ENCODE measurements around the gene RFX1.

Gene RFX1

DNA sequence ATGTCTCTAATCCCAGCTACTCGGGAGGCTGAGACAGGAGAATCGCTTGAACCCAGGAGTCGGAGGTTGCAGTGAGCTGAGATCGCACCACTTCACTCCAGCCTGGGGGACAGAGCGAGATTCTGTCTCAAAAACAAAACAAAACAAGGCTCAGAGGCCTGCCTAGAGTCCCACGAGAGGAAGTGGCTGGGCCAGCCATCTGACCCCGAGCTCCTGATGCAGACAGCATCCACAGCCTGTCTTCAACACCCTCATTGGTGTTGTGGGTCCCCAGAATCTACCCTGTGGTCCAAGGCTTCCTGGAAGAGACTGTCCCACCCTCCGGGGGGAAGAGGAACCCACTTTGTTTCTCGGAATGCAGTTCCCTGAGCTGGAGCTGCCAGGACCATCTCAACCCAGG, 24.7 kb downstream of the RFX1 start:
- TF ChIP-seq POLR2AphosphoS5 (IDR thresholded peaks at IDR 0.05; ENCODE audit: low read depth, low read length) = no peak
- TF ChIP-seq, protein P1, sequence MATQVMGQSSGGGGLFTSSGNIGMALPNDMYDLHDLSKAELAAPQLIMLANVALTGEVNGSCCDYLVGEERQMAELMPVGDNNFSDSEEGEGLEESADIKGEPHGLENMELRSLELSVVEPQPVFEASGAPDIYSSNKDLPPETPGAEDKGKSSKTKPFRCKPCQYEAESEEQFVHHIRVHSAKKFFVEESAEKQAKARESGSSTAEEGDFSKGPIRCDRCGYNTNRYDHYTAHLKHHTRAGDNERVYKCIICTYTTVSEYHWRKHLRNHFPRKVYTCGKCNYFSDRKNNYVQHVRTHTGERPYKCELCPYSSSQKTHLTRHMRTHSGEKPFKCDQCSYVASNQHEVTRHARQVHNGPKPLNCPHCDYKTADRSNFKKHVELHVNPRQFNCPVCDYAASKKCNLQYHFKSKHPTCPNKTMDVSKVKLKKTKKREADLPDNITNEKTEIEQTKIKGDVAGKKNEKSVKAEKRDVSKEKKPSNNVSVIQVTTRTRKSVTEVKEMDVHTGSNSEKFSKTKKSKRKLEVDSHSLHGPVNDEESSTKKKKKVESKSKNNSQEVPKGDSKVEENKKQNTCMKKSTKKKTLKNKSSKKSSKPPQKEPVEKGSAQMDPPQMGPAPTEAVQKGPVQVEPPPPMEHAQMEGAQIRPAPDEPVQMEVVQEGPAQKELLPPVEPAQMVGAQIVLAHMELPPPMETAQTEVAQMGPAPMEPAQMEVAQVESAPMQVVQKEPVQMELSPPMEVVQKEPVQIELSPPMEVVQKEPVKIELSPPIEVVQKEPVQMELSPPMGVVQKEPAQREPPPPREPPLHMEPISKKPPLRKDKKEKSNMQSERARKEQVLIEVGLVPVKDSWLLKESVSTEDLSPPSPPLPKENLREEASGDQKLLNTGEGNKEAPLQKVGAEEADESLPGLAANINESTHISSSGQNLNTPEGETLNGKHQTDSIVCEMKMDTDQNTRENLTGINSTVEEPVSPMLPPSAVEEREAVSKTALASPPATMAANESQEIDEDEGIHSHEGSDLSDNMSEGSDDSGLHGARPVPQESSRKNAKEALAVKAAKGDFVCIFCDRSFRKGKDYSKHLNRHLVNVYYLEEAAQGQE (IDR thresholded peaks at IDR 0.05; ENCODE audit: insufficient read depth in 1 of 2, low read depth in 2 of 2, low read length in 2 of 2) = no peak
- no peak for TF ChIP-seq SIN3A (IDR thresholded peaks at IDR 0.05; ENCODE audit: borderline replicate concordance, insufficient read depth, low read length)
- no peak for TF ChIP-seq FOXP2 (optimal IDR thresholded peaks at IDR 0.05; ENCODE audit: borderline replicate concordance, extremely low read depth, extremely low read length, insufficient read depth)
- TF ChIP-seq TAF1 (IDR thresholded peaks at IDR 0.05; ENCODE audit: borderline replicate concordance, insufficient read depth, low read length) = no peak

DNA sequence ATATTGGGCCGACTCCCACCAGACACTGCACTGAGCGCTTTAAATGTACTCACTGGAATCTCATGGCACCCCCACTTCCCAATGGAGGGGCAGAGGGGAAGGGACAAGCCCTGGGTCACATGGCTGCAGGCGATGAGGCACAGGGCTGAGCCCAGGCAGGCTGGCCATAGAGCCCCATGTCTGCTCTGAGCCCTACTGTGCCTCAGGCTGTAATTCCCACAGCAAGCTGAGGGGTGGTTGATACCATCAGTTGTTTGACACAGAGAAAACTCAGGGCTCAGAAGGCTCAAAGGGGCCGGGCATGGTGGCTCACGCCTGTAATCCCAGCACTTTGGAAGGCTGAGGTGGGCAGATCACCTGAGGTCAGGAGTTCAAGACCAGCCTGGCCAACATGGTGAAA, 25.1 kb downstream of the RFX1 start:
- TF ChIP-seq SIN3A (IDR thresholded peaks at IDR 0.05; ENCODE audit: borderline replicate concordance, insufficient read depth, low read length) (no peak), POLR2AphosphoS5 (IDR thresholded peaks at IDR 0.05; ENCODE audit: low read depth, low read length) (no peak), TAF1 (IDR thresholded peaks at IDR 0.05; ENCODE audit: borderline replicate concordance, insufficient read depth, low read length) (no peak), FOXP2 (optimal IDR thresholded peaks at IDR 0.05; ENCODE audit: borderline replicate concordance, extremely low read depth, extremely low read length, insufficient read depth) (no peak)
- TF ChIP-seq, protein P1 (IDR thresholded peaks at IDR 0.05; ENCODE audit: insufficient read depth in 1 of 2, low read depth in 2 of 2, low read length in 2 of 2) = no peak

DNA sequence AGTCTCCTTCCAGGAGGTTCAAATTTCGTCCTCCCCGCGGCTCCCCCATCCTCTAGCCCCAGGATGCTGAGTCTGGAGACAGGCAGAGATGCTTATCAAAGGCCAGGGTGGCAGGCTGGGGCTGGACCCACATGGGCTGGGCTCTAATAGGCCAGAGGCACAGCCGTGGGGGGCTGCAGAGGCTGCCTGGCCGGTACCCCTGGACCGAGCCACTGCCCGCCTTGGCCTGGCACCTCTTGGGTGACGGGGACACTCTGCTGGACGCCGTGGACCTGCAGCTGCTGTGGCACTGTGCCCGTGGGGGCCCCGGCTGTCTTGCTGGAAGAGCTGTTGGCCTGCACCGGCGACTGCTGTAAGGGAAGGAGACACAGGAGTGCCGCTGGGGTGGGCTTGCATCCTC, 25.8 kb downstream of the RFX1 start:
- TF ChIP-seq SIN3A (IDR thresholded peaks at IDR 0.05; ENCODE audit: borderline replicate concordance, insufficient read depth, low read length) = no peak
- TF ChIP-seq, protein P1 (IDR thresholded peaks at IDR 0.05; ENCODE audit: insufficient read depth in 1 of 2, low read depth in 2 of 2, low read length in 2 of 2) = no peak
- TF ChIP-seq TAF1 (IDR thresholded peaks at IDR 0.05; ENCODE audit: borderline replicate concordance, insufficient read depth, low read length) = no peak
- TF ChIP-seq POLR2AphosphoS5 (IDR thresholded peaks at IDR 0.05; ENCODE audit: low read depth, low read length) = no peak
- no peak for TF ChIP-seq FOXP2 (optimal IDR thresholded peaks at IDR 0.05; ENCODE audit: borderline replicate concordance, extremely low read depth, extremely low read length, insufficient read depth)

DNA sequence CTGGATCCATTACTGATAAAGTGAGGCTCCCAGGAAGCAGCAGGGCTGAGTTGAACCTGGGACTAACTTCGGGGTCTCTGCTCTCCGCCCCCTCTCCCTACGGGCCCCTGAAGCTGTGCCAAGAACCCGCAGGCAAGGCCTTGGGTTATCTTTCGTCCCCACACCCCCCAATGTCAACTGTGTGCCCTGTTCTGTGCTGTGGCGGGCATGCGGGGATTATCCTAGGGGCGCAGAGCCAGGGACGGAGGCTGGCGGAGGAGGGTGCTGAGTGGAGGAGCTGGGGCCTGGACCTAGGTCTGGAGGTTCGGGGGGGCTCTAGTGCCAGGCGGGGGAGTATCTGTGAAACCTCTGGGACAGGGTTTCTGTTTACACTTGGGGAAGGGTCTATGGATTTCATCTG, 26.4 kb downstream of the RFX1 start:
- TF ChIP-seq, protein P1 (IDR thresholded peaks at IDR 0.05; ENCODE audit: insufficient read depth in 1 of 2, low read depth in 2 of 2, low read length in 2 of 2) = no peak
- TF ChIP-seq TAF1 (IDR thresholded peaks at IDR 0.05; ENCODE audit: borderline replicate concordance, insufficient read depth, low read length) (no peak), SIN3A (IDR thresholded peaks at IDR 0.05; ENCODE audit: borderline replicate concordance, insufficient read depth, low read length) (no peak), FOXP2 (optimal IDR thresholded peaks at IDR 0.05; ENCODE audit: borderline replicate concordance, extremely low read depth, extremely low read length, insufficient read depth) (no peak), POLR2AphosphoS5 (IDR thresholded peaks at IDR 0.05; ENCODE audit: low read depth, low read length) (no peak)

DNA sequence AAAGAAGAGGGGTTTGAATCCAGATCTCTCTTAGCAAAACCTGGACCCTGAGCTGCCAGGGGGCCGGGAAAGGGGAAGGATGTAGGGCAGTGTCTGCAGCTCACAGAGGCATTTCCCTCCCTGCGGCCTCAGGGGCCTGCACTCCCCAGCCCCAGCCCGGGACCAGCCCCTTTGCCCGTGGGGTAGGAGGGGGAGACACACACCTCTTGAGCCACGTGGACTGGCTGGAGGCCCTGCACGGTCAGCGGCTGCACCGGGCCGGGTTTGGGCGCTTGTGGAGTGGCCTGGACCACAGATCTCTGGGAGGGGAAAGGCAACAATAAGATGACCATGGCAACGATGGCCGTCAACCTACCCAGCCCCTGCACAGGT, 26.9 kb downstream of the RFX1 start:
- TF ChIP-seq POLR2AphosphoS5 (IDR thresholded peaks at IDR 0.05; ENCODE audit: low read depth, low read length) (no peak), TAF1 (IDR thresholded peaks at IDR 0.05; ENCODE audit: borderline replicate concordance, insufficient read depth, low read length) (no peak), FOXP2 (optimal IDR thresholded peaks at IDR 0.05; ENCODE audit: borderline replicate concordance, extremely low read depth, extremely low read length, insufficient read depth) (no peak)

Data from PFSK-1 (cell line).